GM21381 (cell line): Measurements from ENCODE around the gene WNT9A.

Source experiments
- ATAC-seq: cut with Tn5 transposase; IDR thresholded peaks from one replicate; pipeline ENCODE4 v1.9.1; 2021; ENCODE audit warnings: mild to moderate bottlenecking, moderate library complexity; ENCODE audit not compliant: unreplicated experiment

Gene WNT9A

DNA sequence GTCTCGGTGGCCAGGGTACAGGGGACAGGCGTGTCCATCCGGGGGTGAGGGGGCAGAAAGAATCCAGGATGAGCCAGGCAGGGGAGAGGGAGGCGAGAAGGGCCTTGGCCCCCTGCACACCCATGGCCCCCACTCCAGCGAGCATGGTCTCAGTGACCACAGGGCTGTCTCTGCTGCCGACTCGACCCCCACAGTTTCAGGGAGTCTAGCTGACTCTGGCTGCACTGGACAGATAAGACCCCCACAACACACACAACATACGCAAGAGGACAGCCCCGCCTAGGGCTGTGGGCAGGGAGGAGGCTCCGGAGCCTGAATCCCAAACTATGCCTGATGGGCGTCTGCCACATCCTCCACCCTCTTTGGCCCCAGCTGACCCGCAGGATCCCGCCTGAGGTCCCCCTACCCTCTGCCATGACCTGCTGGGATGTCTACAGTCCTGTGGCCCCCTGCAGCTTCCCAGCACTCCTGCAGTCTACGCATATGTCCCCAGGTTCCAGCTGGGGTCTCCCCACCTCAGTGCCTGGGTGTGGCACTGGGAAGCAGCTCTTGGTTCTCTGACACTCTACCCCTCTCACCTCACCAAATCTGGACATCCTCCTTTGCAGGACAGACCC is 22.0 kb downstream of the WNT9A start:
- no peak for ATAC-seq

GRCh38 chr1:227924833-227925574 is 22.7 kb downstream of the WNT9A start:
- ATAC-seq, result no peak

- no peak for ATAC-seq
Measured at GRCh38 chr1:227924168-227924832, 23.4 kb downstream of the WNT9A start.

DNA sequence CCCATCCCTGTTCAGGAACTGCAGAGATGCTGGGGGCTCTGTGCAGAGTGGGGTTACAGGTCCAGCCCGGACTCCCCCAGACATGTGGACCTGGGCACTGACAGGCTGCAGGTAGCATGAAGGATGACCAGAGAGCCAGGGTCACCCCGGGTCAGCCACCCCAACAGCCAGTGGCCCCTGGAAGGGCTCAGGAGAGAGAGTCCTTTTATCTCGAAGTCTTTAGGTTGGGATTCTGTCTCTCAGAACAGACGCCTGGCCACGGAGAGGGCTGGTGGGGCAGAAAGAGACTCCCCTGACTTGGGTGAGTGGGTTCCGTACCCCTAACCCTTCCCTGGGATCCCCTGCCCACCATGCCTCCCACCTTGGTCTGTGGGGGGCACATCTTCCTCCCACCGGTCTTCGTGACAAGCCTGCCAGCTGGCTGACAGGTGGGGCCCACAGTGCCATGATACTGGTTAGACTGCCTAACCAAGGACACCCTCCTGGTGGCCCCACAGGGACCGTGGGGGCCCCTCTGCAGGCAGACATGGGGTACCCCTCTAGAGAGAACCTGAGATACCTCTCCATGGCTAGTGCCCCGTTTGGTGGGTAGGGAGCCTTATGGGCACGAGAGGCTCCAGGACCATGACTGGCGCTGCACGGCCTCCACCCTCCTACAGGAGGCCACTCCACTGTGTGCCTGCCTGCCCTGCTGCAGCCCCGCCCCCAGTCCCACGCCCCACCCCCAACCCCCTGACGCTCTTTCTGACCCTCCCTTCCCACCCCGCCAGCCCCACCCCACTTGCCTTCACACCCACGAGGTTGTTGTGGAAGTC is 24.2 kb downstream of the WNT9A start:
- ATAC-seq, result no peak

- no peak for ATAC-seq
Measured at GRCh38 chr1:227922501-227923352, 25.0 kb downstream of the WNT9A start.

- no peak for ATAC-seq
Measured at GRCh38 chr1:227921461-227922185, 26.1 kb downstream of the WNT9A start.

- no peak for ATAC-seq
Measured at GRCh38 chr1:227920896-227921295, 26.8 kb downstream of the WNT9A start.

DNA sequence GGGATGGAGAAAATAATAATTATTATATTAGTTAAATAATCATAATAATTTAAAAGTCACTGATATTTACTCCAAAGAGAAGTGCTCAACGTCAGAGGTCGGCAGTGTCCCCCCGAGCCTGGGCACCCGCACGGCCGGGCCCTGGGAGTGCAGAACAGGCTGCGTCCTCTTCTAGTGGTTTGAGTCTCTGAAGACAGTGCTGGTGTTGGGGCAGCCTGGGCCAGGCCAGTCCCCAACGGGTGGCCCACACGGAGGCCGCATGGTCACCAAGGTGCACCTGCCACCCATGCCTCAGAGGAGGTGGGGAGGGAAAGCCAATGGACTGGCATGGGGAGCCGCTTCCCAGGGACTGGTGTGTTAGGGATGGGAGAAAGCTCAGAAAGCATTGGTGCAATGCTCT is 27.3 kb downstream of the WNT9A start:
- ATAC-seq, result no peak

DNA sequence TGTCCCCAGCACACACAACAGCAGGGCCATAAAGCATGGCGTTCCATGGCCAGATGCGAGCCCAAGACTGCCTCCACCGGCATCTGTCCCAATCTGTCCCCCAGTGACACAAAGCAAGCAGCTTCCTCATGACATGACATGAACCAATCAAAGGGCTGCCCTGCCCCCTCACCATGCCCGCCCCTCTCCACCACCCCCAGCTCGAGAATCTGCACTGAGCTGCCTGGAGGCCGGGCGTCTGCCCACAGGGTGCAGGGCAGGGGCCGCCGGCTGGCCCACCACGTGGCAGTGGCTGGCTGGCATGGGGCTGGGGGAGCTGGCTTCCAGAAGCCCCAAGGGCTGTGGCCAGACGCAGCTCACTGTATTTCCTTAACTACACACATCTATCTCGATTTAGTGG is 27.8 kb downstream of the WNT9A start:
- ATAC-seq, result no peak

- no peak for ATAC-seq
Measured at GRCh38 chr1:227918736-227919135, 29.0 kb downstream of the WNT9A start.

DNA sequence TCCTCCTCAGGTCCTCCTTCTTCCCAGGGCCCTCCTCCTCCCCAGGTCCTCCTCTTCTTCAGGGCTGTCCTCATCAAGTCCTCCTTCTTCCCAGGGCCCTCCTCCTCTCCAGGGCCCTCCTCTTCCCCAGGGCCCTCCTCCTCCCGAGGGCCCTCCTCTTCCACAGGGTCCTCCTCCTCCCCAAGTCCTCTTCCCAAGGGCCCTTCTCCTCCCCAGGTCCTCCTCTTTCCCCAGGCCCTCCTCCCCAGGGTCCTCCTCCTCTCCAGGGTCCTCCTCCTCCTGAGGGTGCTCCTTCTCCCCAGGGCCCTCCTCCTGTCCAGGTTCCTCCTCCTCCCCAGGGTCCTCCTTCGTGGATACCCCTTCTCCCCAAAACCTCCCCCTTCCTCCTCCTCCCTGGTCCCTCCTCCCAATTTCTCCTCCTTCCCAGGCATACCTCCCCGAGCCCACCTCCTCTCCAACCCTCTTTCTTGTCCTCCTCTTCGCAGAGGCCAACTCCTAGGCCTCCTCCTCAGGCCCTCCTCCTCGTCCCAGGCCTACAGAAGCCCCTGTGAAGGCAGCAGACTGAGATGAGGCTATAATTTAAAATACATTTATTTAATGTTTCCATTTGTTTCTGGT is 29.5 kb downstream of the WNT9A start:
- ATAC-seq, result no peak

DNA sequence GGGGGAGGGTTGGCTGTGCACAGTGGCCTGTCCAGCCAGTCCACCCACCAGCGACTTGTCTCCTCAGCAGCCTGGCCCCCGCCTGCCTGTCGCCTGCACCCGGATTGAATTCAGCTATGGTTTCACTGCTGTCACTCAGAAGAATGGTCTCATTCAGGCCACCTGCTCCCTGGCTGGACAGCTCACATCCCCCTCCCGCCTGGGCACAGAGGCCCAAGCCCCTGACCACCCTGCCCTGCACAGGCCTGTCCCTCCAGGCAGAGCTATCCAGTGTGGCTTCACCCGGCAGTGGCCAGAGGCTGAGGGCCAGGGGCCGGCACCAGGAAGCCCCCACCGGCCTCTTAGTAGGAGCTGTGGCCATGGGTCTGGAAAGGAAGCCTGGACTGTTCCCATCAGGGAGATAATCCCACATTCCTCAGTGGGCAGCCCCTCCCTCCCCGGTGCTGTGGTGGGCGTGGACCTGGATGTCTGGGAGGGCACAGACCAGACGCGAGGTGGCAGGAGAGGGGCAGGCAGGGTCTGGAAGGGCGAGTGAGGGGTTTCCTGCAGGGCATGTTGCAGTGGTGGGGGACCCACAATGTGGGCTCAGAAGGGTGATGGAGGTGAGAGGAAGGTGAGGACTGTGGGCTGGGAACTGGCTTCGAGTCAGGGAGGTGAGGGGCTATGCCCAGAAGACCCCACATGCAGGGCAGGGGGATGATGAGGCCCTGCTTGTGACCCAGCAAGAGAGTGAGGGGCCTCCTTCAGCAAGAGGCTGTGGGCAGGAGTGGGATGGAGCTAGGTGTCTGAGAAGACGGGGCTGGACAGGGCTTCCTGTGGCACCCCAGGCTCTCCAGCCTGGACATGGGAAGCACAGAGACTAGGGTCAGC is 30.4 kb downstream of the WNT9A start:
- ATAC-seq, result no peak

- no peak for ATAC-seq
Measured at GRCh38 chr1:227916655-227917054, 31.1 kb downstream of the WNT9A start.

- no peak for ATAC-seq
Measured at GRCh38 chr1:227915564-227916553, 31.9 kb downstream of the WNT9A start.

GRCh38 chr1:227914801-227915563 is 32.8 kb downstream of the WNT9A start:
- ATAC-seq, result no peak
